ENCODE measurements around the gene DDX25. TPM values are rescaled to one million over a fixed set of nuclear protein-coding genes. Genes with fewer than 3 reads are reported as not detected.

Gene DDX25
- total and polyA plus RNA-seq, 9 of the 15 experiments (the other 6 are each of a cell fraction or from before 2014, with no cell fraction given), result not detected

- peak; percentile 14; the same call in 1 of the 2 replicates for TF ChIP-seq REST (IDR thresholded peaks at IDR 0.05; ENCODE audit: borderline replicate concordance)
- no peak for TF ChIP-seq REST (CRISPR knock-in tag; IDR thresholded peaks at IDR 0.05; ENCODE audit: low read depth)
- peak; percentile 27 to 57 for TF ChIP-seq RAD21 (CRISPR knock-in tag; conservative IDR thresholded peaks at IDR 0.05 in 1 of 2, IDR thresholded peaks at IDR 0.05 in 1 of 2)
Measured at GRCh38 chr11:125869521-125869920, 34.8 kb upstream of the DDX25 start (continued).

Measured in K562 (cell line).